Measurements from ENCODE around the gene FBXL7. TPM values are rescaled to one million over a fixed set of nuclear protein-coding genes. Genes with fewer than 3 reads are reported as not detected.

The FBXL7 gene
- total and polyA plus RNA-seq, 2 donors (not counting 1 experiment from before 2014, with no cell fraction given): 6.4 to 12.9 TPM

- DNase-seq (ENCODE audit: low read depth in 2 of 2): peak in 1 of 2 donors; percentile 34
Observed at GRCh38 chr5:15587916-15588315, 87.9 kb downstream of the FBXL7 start.

GRCh38 chr5:15592728-15593127 is 92.7 kb downstream of the FBXL7 start:
- H3K27ac ChIP-seq (ENCODE audit: insufficient read depth, low read length): no peak overlapping the region
- TF ChIP-seq CTCF (conservative IDR thresholded peaks at IDR 0.05 in 1 of 2, IDR thresholded peaks at IDR 0.05 in 1 of 2; ENCODE audit: low read depth in 1 of 2, low read length in 2 of 2): no peak
- no peak for TF ChIP-seq EZH2 (IDR thresholded peaks at IDR 0.05; ENCODE audit: low read length, missing control alignments)
- no peak for DNase-seq (ENCODE audit: low read depth in 2 of 2)
- H3K79me2 ChIP-seq (ENCODE audit: control insufficient read depth, insufficient read depth, low read length): no peaks in the 10 kb centered on the region
- no peaks in the 10 kb centered on the region for H4K20me1 ChIP-seq (ENCODE audit: control insufficient read depth, extremely low read depth, insufficient read depth, low read length)
- no peaks in the 10 kb centered on the region for H3K9me3 ChIP-seq (ENCODE audit: control insufficient read depth, insufficient read depth, low read depth, low read length)
- no peak overlapping the region for H3K4me2 ChIP-seq (ENCODE audit: extremely low read depth, insufficient read depth, low read length)
- no peaks in the 10 kb centered on the region for H3K4me1 ChIP-seq (ENCODE audit: control insufficient read depth, extremely low read depth, insufficient read depth, low read length)
- no peaks in the 10 kb centered on the region for H3K36me3 ChIP-seq (ENCODE audit: control insufficient read depth, insufficient read depth, low read length)
- H3K9ac ChIP-seq (ENCODE audit: insufficient read depth, low read length): no peak overlapping the region
- H2AFZ ChIP-seq (ENCODE audit: low read length): no peak overlapping the region
- H3K27me3 ChIP-seq (ENCODE audit: control insufficient read depth, insufficient read depth, low read length): no peaks in the 10 kb centered on the region
- H3K4me3 ChIP-seq (replicated peaks in 1 of 4; ENCODE audit: control extremely low read depth in 1 of 4, insufficient read depth in 1 of 4, low read depth in 3 of 4, low read length in 4 of 4): no peak overlapping the region

More at GRCh38 chr5:15587916-15588315, 87.9 kb downstream of the FBXL7 start:
- H3K27me3 ChIP-seq (ENCODE audit: control insufficient read depth, insufficient read depth, low read length): no peaks in the 10 kb centered on the region
- no peak overlapping the region for H3K9ac ChIP-seq (ENCODE audit: insufficient read depth, low read length)
- TF ChIP-seq CTCF (conservative IDR thresholded peaks at IDR 0.05 in 1 of 2, IDR thresholded peaks at IDR 0.05 in 1 of 2; ENCODE audit: low read depth in 1 of 2, low read length in 2 of 2): no peak
- no peak for TF ChIP-seq EZH2 (IDR thresholded peaks at IDR 0.05; ENCODE audit: low read length, missing control alignments)
- H3K27ac ChIP-seq (ENCODE audit: insufficient read depth, low read length): no peak overlapping the region
- no peak overlapping the region for H2AFZ ChIP-seq (ENCODE audit: low read length)
- H3K79me2 ChIP-seq (ENCODE audit: control insufficient read depth, insufficient read depth, low read length): no peaks in the 10 kb centered on the region
- no peaks in the 10 kb centered on the region for H3K36me3 ChIP-seq (ENCODE audit: control insufficient read depth, insufficient read depth, low read length)
- H3K4me3 ChIP-seq (replicated peaks in 1 of 4; ENCODE audit: control extremely low read depth in 1 of 4, insufficient read depth in 1 of 4, low read depth in 3 of 4, low read length in 4 of 4): no peak overlapping the region
- no peaks in the 10 kb centered on the region for H3K9me3 ChIP-seq (ENCODE audit: control insufficient read depth, insufficient read depth, low read depth, low read length)
- peaks cover 2% of the 10 kb centered on the region for H3K4me1 ChIP-seq (ENCODE audit: control insufficient read depth, extremely low read depth, insufficient read depth, low read length)
- no peak overlapping the region for H3K4me2 ChIP-seq (ENCODE audit: extremely low read depth, insufficient read depth, low read length)
- H4K20me1 ChIP-seq (ENCODE audit: control insufficient read depth, extremely low read depth, insufficient read depth, low read length): no peaks in the 10 kb centered on the region

DNA sequence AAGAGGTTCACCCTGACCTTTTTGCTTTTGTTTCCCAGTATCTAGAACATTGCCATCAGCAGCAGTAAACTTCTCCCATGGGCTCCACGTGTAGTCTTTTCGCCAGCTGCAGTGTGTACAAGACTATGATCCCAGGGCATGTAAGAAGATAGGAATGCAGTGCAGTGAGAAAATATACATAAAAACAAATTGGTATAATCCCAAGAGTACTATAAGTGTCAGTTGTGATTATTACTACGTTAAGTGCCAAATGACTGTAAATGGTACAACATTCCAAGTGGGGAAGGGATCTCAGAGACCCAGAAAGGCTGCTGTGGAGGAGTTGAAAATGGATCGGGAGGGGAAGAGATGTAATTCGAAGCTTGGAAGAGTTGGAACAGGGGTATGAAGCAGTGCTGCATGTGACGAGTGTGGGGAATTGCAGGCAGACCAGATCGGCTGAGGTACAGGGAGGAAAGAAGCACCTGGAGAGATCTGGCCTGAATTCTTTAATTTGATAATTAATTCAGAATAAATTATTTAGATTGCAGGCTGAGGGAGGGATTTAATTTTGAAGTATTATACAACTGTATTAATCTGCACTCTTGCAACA is 95.1 kb downstream of the FBXL7 start:
- H3K36me3 ChIP-seq (ENCODE audit: control insufficient read depth, insufficient read depth, low read length): no peaks in the 10 kb centered on the region
- no peak overlapping the region for H3K9ac ChIP-seq (ENCODE audit: insufficient read depth, low read length)
- H3K27ac ChIP-seq (ENCODE audit: insufficient read depth, low read length): no peak overlapping the region
- DNase-seq (ENCODE audit: low read depth in 2 of 2): no peak
- no peaks in the 10 kb centered on the region for H3K79me2 ChIP-seq (ENCODE audit: control insufficient read depth, insufficient read depth, low read length)
- H3K9me3 ChIP-seq (ENCODE audit: control insufficient read depth, insufficient read depth, low read depth, low read length): no peaks in the 10 kb centered on the region
- H3K4me3 ChIP-seq (replicated peaks in 1 of 4; ENCODE audit: control extremely low read depth in 1 of 4, insufficient read depth in 1 of 4, low read depth in 3 of 4, low read length in 4 of 4): no peak overlapping the region
- TF ChIP-seq CTCF (conservative IDR thresholded peaks at IDR 0.05 in 1 of 2, IDR thresholded peaks at IDR 0.05 in 1 of 2; ENCODE audit: low read depth in 1 of 2, low read length in 2 of 2) (no peak), EZH2 (IDR thresholded peaks at IDR 0.05; ENCODE audit: low read length, missing control alignments) (no peak)
- H3K27me3 ChIP-seq (ENCODE audit: control insufficient read depth, insufficient read depth, low read length): no peaks in the 10 kb centered on the region
- H3K4me2 ChIP-seq (ENCODE audit: extremely low read depth, insufficient read depth, low read length): no peak overlapping the region
- H4K20me1 ChIP-seq (ENCODE audit: control insufficient read depth, extremely low read depth, insufficient read depth, low read length): no peaks in the 10 kb centered on the region
- no peaks in the 10 kb centered on the region for H3K4me1 ChIP-seq (ENCODE audit: control insufficient read depth, extremely low read depth, insufficient read depth, low read length)
- H2AFZ ChIP-seq (ENCODE audit: low read length): no peak overlapping the region

All from fibroblast of lung (primary cell).